ENCODE measurements around the gene UTF1. TPM values are rescaled to one million over a fixed set of nuclear protein-coding genes. Genes with fewer than 3 reads are reported as not detected.
A peak's percentile ranks its signal among the peaks of the same experiment; 100 is the strongest.

The UTF1 gene
- total and polyA plus RNA-seq, 9 of the 15 experiments (the other 6 are each of a cell fraction or from before 2014, with no cell fraction given), result 0.35 to 0.46 TPM; not detected in 7

- TF ChIP-seq ZNF717 (CRISPR knock-in tag; IDR thresholded peaks at IDR 0.05), result no peak
- no peak for TF ChIP-seq POLR2AphosphoS2 (IDR thresholded peaks at IDR 0.05; ENCODE audit: low read length)
- TF ChIP-seq HMBOX1 (IDR thresholded peaks at IDR 0.05), result no peak
- TF ChIP-seq MEF2D (tag; conservative IDR thresholded peaks at IDR 0.05; ENCODE audit: low read depth), result no peak
- TF ChIP-seq E2F8 (IDR thresholded peaks at IDR 0.05; ENCODE audit: low read depth, partially characterized antibody), result no peak
- no peak for TF ChIP-seq TRIM28 (IDR thresholded peaks at IDR 0.05)
- 0 out of 4 replicates have a peak, but pooled peaks of 1 of the 2 experiments have one; percentile 15 for TF ChIP-seq ZNF639 (CRISPR knock-in tag; conservative IDR thresholded peaks at IDR 0.05 in 1 of 2, IDR thresholded peaks at IDR 0.05 in 1 of 2)
- no peak for TF ChIP-seq HDAC1 (IDR thresholded peaks at IDR 0.05)
- no peak for TF ChIP-seq STAT5B (CRISPR knock-in tag; IDR thresholded peaks at IDR 0.05)
- no peak for TF ChIP-seq RNF219 (CRISPR knock-in tag; IDR thresholded peaks at IDR 0.05)
- TF ChIP-seq CTCF (IDR thresholded peaks at IDR 0.05 in 2 of 3, conservative IDR thresholded peaks at IDR 0.05 in 1 of 3; ENCODE audit: insufficient read depth in 2 of 3, low read depth in 1 of 3, low read length in 3 of 3), result no peak
- no peak for TF ChIP-seq ILF3 (IDR thresholded peaks at IDR 0.05; ENCODE audit: borderline replicate concordance)
- TF ChIP-seq ZFX (CRISPR knock-in tag; IDR thresholded peaks at IDR 0.05), result peak; percentile 33
These were observed 16.2 kb downstream of the UTF1 start (continued) for GRCh38 chr10:133246236-133246626.

All from K562 (cell line).